H1 (cell line): ENCODE results near the gene SCGB3A1. TPM values are rescaled to one million over a fixed set of nuclear protein-coding genes. Genes with fewer than 3 reads are reported as not detected.

Experiments used
- CTCF ChIA-PET: fragments of 300-600 bp; sonication (Branson Sonifier 250); formaldehyde crosslinking; loops from one replicate; lab custom pipeline; 2021; ENCODE audit not compliant: partially characterized antibody; lab: Charles Lee
- POLR2A ChIA-PET: fragments of 300-600 bp; sonication (Branson Sonifier 250); formaldehyde crosslinking; loops from one replicate; lab custom pipeline; 2021; ENCODE audit warnings: inconsistent platforms; ENCODE audit not compliant: partially characterized antibody; lab: Charles Lee
- DNase-seq, 2 experiments: peaks; one replicate each; pipeline versions ENCODE4 v3.0.0 to v3.0.0-alpha.2; 2010 to 2022; ENCODE audit warnings: low spot score in 2 of 2, low read depth in 1 of 2, mixed read lengths in 1 of 2
- FAIRE-seq: peaks from 2 replicates; lab custom pipeline; 2011; peaks lifted over from hg19 to GRCh38; lab: Jason Lieb, UNC
- H2AFZ ChIP-seq: 2 replicates; pipeline ENCODE4 v1.8.1; 2012; ENCODE audit warnings: low read length, inconsistent platforms
- H2AK5ac ChIP-seq: 2 replicates; pipeline ENCODE4 v1.6.1; 2013; ENCODE audit warnings: low read depth, low read length
- H2BK120ac ChIP-seq: replicated peaks from 2 replicates; pipeline ENCODE3; 2013; ENCODE audit warnings: low read depth, low read length, inconsistent platforms
- H2BK12ac ChIP-seq: 2 replicates; pipeline ENCODE4 v1.6.1; 2013; ENCODE audit warnings: low read depth, low read length
- H2BK15ac ChIP-seq: 2 replicates; pipeline ENCODE4 v1.6.1; 2013; ENCODE audit warnings: low read length
- H2BK20ac ChIP-seq: 2 replicates; pipeline ENCODE4 v1.6.1; 2013; ENCODE audit warnings: low read length
- H2BK5ac ChIP-seq: 2 replicates; pipeline ENCODE4 v1.6.1; 2013; ENCODE audit warnings: low read depth, low read length
- H3K14ac ChIP-seq: 2 replicates; pipeline ENCODE4 v1.6.1; 2013; ENCODE audit warnings: inconsistent platforms; ENCODE audit not compliant: insufficient read length
- H3K18ac ChIP-seq: 2 replicates; pipeline ENCODE4 v1.6.1; 2013; ENCODE audit warnings: low read length; ENCODE audit errors: extremely low read depth
- H3K23ac ChIP-seq: 2 replicates; pipeline ENCODE4 v1.6.1; 2013; ENCODE audit warnings: inconsistent platforms; ENCODE audit not compliant: insufficient read length
- H3K23me2 ChIP-seq: 2 replicates; pipeline ENCODE4 v1.6.1; 2013; ENCODE audit warnings: low read depth, low read length
- H3K27ac ChIP-seq: 2 replicates; pipeline ENCODE4 v1.6.1; 2011; ENCODE audit warnings: low read depth, low read length, inconsistent platforms
- H3K27me3 ChIP-seq, 4 experiments: replicated peaks in 1 of 4; 1 replicate in 1 of 4; 2 replicates in 3 of 4; pipeline versions ENCODE4 v1.6.1 to v1.8.1; 2011 to 2013; ENCODE audit warnings: low read length in 3 of 4, mild to moderate bottlenecking in 3 of 4, inconsistent platforms in 2 of 4, mixed read lengths in 2 of 4, moderate library complexity in 1 of 4; ENCODE audit not compliant: control insufficient read depth in 3 of 4, insufficient read depth in 3 of 4; ENCODE audit errors: extremely low read depth in 1 of 4
- H3K36me3 ChIP-seq, 4 experiments: 2 replicates each; pipeline versions ENCODE4 v1.6.1 to v1.8.1; 2011 to 2013; ENCODE audit warnings: mild to moderate bottlenecking in 4 of 4, low read length in 3 of 4, moderate library complexity in 2 of 4, control low read depth in 1 of 4, inconsistent platforms in 1 of 4; ENCODE audit not compliant: insufficient read depth in 4 of 4, control insufficient read depth in 2 of 4
- H3K4ac ChIP-seq: replicated peaks from 2 replicates; pipeline ENCODE3; 2013; ENCODE audit warnings: low read length, low read depth, mixed read lengths, inconsistent platforms; ENCODE audit not compliant: insufficient read length
- H3K4me1 ChIP-seq, 4 experiments: replicated peaks in 1 of 4; 1 replicate in 1 of 4; 2 replicates in 3 of 4; pipeline versions ENCODE4 v1.6.1 to v1.8.1; 2011 to 2013; ENCODE audit warnings: low read length in 3 of 4, inconsistent platforms in 2 of 4, mixed read lengths in 1 of 4; ENCODE audit not compliant: insufficient read depth in 4 of 4, control insufficient read depth in 3 of 4
- H3K4me2 ChIP-seq, 2 experiments: 2 replicates each; pipeline versions ENCODE4 v1.6.1 to v1.8.1; 2011 to 2013; ENCODE audit warnings: low read depth in 2 of 2, low read length in 2 of 2, control low read depth in 1 of 2, inconsistent platforms in 1 of 2, mild to moderate bottlenecking in 1 of 2; ENCODE audit not compliant: insufficient read depth in 1 of 2
- H3K4me3 ChIP-seq, 4 experiments: fragments of 200-600, 300-600 bp in 1 of 4; sonication (generic), shearing (Covaris generic), sonication (Bioruptor Twin) in 1 of 4; 2 replicates each; pipeline versions ENCODE4 v1.5.1 to v1.8.1; 2011 to 2016; ENCODE audit warnings: low read length in 4 of 4, low read depth in 3 of 4, control low read depth in 2 of 4, inconsistent platforms in 2 of 4, mild to moderate bottlenecking in 2 of 4, mixed read lengths in 1 of 4, moderate library complexity in 1 of 4; ENCODE audit not compliant: insufficient read depth in 2 of 4; ENCODE audit errors: extremely low read depth in 1 of 4
- H3K56ac ChIP-seq: replicated peaks from 2 replicates; pipeline ENCODE3; 2013; ENCODE audit warnings: low read depth, mild to moderate bottlenecking, mixed read lengths, low read length, inconsistent platforms; ENCODE audit not compliant: insufficient read length
- H3K79me1 ChIP-seq: 2 replicates; pipeline ENCODE4 v1.6.1; 2013; ENCODE audit warnings: low read depth, low read length, control low read depth
- H3K79me2 ChIP-seq, 2 experiments: 2 replicates each; pipeline versions ENCODE4 v1.6.1 to v1.8.1; 2012 to 2013; ENCODE audit warnings: low read length in 2 of 2, mild to moderate bottlenecking in 2 of 2, inconsistent platforms in 1 of 2; ENCODE audit not compliant: insufficient read depth in 2 of 2, control insufficient read depth in 1 of 2
- H3K9ac ChIP-seq, 4 experiments: replicated peaks in 1 of 4; 1 replicate in 1 of 4; 2 replicates in 3 of 4; pipeline versions ENCODE4 v1.6.1 to v1.8.1; 2011 to 2013; ENCODE audit warnings: low read depth in 3 of 4, low read length in 3 of 4, control low read depth in 2 of 4, mild to moderate bottlenecking in 2 of 4, moderate library complexity in 2 of 4, inconsistent platforms in 1 of 4; ENCODE audit errors: extremely low read depth in 1 of 4
- H3K9me3 ChIP-seq, 2 experiments: 2 replicates each; pipeline versions ENCODE4 v1.6.1 to v1.8.1; 2012 to 2013; ENCODE audit warnings: mild to moderate bottlenecking in 2 of 2, moderate library complexity in 2 of 2, control low read depth in 1 of 2, inconsistent platforms in 1 of 2, low read depth in 1 of 2, low read length in 1 of 2, mixed read lengths in 1 of 2; ENCODE audit not compliant: insufficient read depth in 2 of 2
- H4K20me1 ChIP-seq, 2 experiments: replicated peaks in 1 of 2; 2 replicates each; pipeline versions ENCODE3 to v1.8.1; 2011 to 2013; ENCODE audit warnings: inconsistent platforms in 2 of 2, low read length in 2 of 2, mild to moderate bottlenecking in 1 of 2; ENCODE audit not compliant: insufficient read depth in 2 of 2, control insufficient read depth in 1 of 2
- H4K5ac ChIP-seq: 2 replicates; pipeline ENCODE4 v1.6.1; 2013; ENCODE audit warnings: low read length, low read depth, mixed read lengths, inconsistent platforms; ENCODE audit not compliant: insufficient read length
- H4K8ac ChIP-seq: 2 replicates; pipeline ENCODE4 v1.8.0; 2013; ENCODE audit warnings: mild to moderate bottlenecking, moderate library complexity, low read length, inconsistent platforms; ENCODE audit not compliant: insufficient read depth; ENCODE audit errors: extremely low read depth
- H4K91ac ChIP-seq: replicated peaks from 2 replicates; pipeline ENCODE3; 2013; ENCODE audit warnings: low read length, mixed read lengths, inconsistent platforms; ENCODE audit not compliant: insufficient read length
- CBX8 ChIP-seq: fragments of 300-800, 300-1000 bp; sonication (generic); IDR thresholded peaks from 2 replicates; pipeline ENCODE4 v1.7.1; 2016; ENCODE audit warnings: low read depth, low read length, borderline replicate concordance
- CEBPB ChIP-seq: IDR thresholded peaks from 2 replicates; pipeline ENCODE4 v1.6.1; 2012; ENCODE audit warnings: low read depth, low read length
- EGR1 ChIP-seq: IDR thresholded peaks from 2 replicates; pipeline ENCODE4 v1.6.1; 2011; ENCODE audit warnings: low read depth, low read length, borderline replicate concordance
- EZH2 ChIP-seq: fragments of 200-600 bp; sonication (generic); IDR thresholded peaks from 2 replicates; pipeline ENCODE4 v1.7.1; 2012; ENCODE audit warnings: low read depth, mild to moderate bottlenecking, moderate library complexity, low read length, inconsistent platforms; ENCODE audit not compliant: severe bottlenecking
- FOSL1 ChIP-seq: IDR thresholded peaks from 2 replicates; pipeline ENCODE4 v1.6.1; 2011; ENCODE audit warnings: mild to moderate bottlenecking, low read depth, low read length, moderate library complexity; ENCODE audit not compliant: insufficient read depth
- MAFK ChIP-seq: IDR thresholded peaks from 2 replicates; pipeline ENCODE4 v1.6.1; 2012; ENCODE audit warnings: low read depth, mild to moderate bottlenecking, improper control_type of control experiment, low read length
- NRF1 ChIP-seq: IDR thresholded peaks from 2 replicates; pipeline ENCODE4 v1.6.1; 2011; ENCODE audit warnings: mild to moderate bottlenecking, low read depth, low read length, improper control_type of control experiment
- POLR2AphosphoS5 ChIP-seq: IDR thresholded peaks from 2 replicates; pipeline ENCODE4 v1.6.1; 2011; ENCODE audit warnings: low read depth, low read length
- RFX5 ChIP-seq: IDR thresholded peaks from 2 replicates; pipeline ENCODE4 v1.6.1; 2011; ENCODE audit warnings: low read depth, low read length, improper control_type of control experiment, borderline replicate concordance
- RNF2 ChIP-seq: fragments of 200-900, 300-1000 bp; sonication (generic); IDR thresholded peaks from 2 replicates; pipeline ENCODE4 v1.7.1; 2016; ENCODE audit warnings: borderline replicate concordance, low read depth, mild to moderate bottlenecking, antibody characterized with exemption, low read length; ENCODE audit not compliant: poor library complexity, severe bottlenecking; ENCODE audit errors: missing control alignments
- SIN3A ChIP-seq, 2 experiments: IDR thresholded peaks in 1 of 2; conservative IDR thresholded peaks in 1 of 2; 2 replicates each; pipeline ENCODE4 v1.6.1; 2011 to 2012; ENCODE audit warnings: low read length in 2 of 2, improper control_type of control experiment in 1 of 2, low read depth in 1 of 2, mild to moderate bottlenecking in 1 of 2
- TAF7 ChIP-seq: optimal IDR thresholded peaks from 2 replicates; pipeline ENCODE3; 2011; ENCODE audit warnings: low read depth, mild to moderate bottlenecking, inconsistent platforms, low read length, moderate library complexity, borderline replicate concordance
- WGBS, 2 experiments: shearing (Covaris generic) in 1 of 2; methylation state at CpG; one replicate each; pipeline versions ENCODE4 v1.1.6 to v1.1.7; 2013 to 2015; ENCODE audit warnings: low lambda C conversion rate in 2 of 2, mixed read lengths in 2 of 2, inconsistent platforms in 1 of 2, low coverage in 1 of 2, missing lambda C conversion rate in 1 of 2; ENCODE audit not compliant: insufficient replicate concordance in 2 of 2, insufficient coverage in 1 of 2, insufficient read length in 1 of 2; ENCODE audit errors: extremely low coverage in 1 of 2, missing lambda C conversion rate in 1 of 2; 5-methylcytosine and 5-hydroxymethylcytosine counted together
- polyA plus RNA-seq, 7 experiments: library from polyadenylated mRNA; depleted of rRNA in 3 of 7; stranded (reverse) in 5 of 7; unstranded in 2 of 7; fragments of >200 nt in 5 of 7; fragments of 200-250 nt in 2 of 7; gene quantifications; 1 replicate in 5 of 7; 2 replicates in 1 of 7; 4 replicates in 1 of 7; pipeline versions ENCODE4 v1.2.1 to v1.2.3, GENCODE V29; 2011 to 2013; ENCODE audit warnings: missing spikeins in 2 of 7, mixed read lengths in 2 of 7
- total RNA-seq: library from RNA; stranded (reverse); fragmentation: NEBNext Ultra II Directional; extraction: Animal tissue kit (Norgen Biotek cat#: 25700); gene quantifications from 2 replicates; pipeline ENCODE4 v1.2.1, GENCODE V29; 2021

SCGB3A1 gene
- total and polyA plus RNA-seq, 2 of the 8 experiments (the other 6 are each of a cell fraction or from before 2014, with no cell fraction given), result 0.20 TPM; not detected in 1

DNA sequence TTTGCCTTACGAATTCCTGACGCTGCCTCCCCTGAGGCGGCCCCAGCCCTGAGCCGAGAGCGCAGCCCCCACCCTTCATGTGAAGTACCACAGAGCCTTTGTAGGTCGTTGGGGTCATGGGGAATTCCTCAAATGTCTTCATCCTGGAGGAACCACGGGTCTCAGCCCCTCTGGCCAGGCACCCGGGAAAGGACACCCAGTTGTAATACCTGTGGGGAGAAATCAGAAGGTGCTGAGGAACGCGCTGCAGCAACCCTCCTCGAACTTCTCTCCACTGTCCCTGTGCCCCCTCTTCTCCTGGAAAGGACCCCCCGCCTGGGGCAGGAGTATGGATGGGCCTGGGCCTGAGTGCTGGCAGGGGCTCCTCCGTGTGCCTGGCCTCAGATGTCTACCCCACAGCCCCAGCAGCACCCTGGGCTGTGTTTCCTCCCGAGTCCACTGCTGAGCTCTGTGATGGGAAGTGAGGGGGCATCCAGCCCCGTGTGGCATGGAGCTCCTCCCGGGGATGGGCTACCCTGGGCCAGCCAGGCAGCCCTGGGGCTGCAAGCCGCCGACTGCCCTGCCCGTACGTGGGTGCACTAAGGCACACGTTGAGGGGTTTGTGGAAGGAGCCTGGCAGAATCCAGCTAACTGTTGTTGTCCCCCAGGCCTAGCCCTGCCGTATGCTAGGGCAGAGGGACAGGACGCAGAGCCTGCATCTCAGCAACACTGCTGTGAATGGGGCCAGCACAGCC lies 18.7 kb upstream of the SCGB3A1 start:
- Histone ChIP-seq H4K5ac (no peak overlapping the region), H3K79me2 (no peaks in the 10 kb centered on the region), H4K20me1 (peaks cover 0 to 1% of the 10 kb centered on the region in 2 experiments), H3K36me3 (no peaks in the 10 kb centered on the region), H3K23ac (no peak overlapping the region), H2BK5ac (no peak overlapping the region), H3K27me3 (no peaks in the 10 kb centered on the region), H2BK20ac (no peak overlapping the region), H3K56ac (no peak overlapping the region), H2AFZ (no peak overlapping the region), H3K4me2 (no peak overlapping the region), H4K8ac (no peak overlapping the region), H2BK12ac (no peak overlapping the region), H3K9me3 (no peaks in the 10 kb centered on the region), H4K91ac (no peak overlapping the region), H3K23me2 (no peaks in the 10 kb centered on the region), H3K18ac (no peak overlapping the region), H3K4me3 (no peak overlapping the region), H3K14ac (no peak overlapping the region), H3K27ac (no peak overlapping the region), H2AK5ac (no peak overlapping the region), H3K9ac (no peak overlapping the region), H2BK15ac (no peak overlapping the region), H2BK120ac (no peak overlapping the region), H3K4me1 (no peaks in the 10 kb centered on the region; a peak in 2 of 7 replicates), H3K4ac (no peak overlapping the region), H3K79me1 (no peaks in the 10 kb centered on the region)
- WGBS, 2 experiments, result 84% methylated on average over 22 of the region's 23 CpGs; no CpG with 5 or more reads in 1 of the 2 experiments
- ChIA-PET POLR2A (interaction anchor here (1.1 kb wide), 1 partner anchor 10 kb away, joined by 3 read pairs; no protein-coding TSS in a partner anchor), CTCF (interaction anchor here (0.8 to 7.4 kb wide), 4 partner anchors 11 to 20 kb away, joined by 3 to 52 read pairs (median 4); no protein-coding TSS in a partner anchor)
- DNase-seq (no peak), FAIRE-seq (no peak)
- no peak for TF ChIP-seq CBX8
- TF ChIP-seq FOSL1, result no peak
- TF ChIP-seq EZH2, result no peak
- TF ChIP-seq POLR2AphosphoS5, result no peak
- TF ChIP-seq RFX5, result no peak
- TF ChIP-seq TAF7, result no peak
- TF ChIP-seq CEBPB, result no peak
- TF ChIP-seq RNF2, result no peak
- no peak for TF ChIP-seq MAFK
- TF ChIP-seq EGR1, result no peak
- no peak for TF ChIP-seq SIN3A (conservative IDR thresholded peaks at IDR 0.05 in 1 of 2, IDR thresholded peaks at IDR 0.05 in 1 of 2; ENCODE audit: low read depth in 1 of 2, low read length in 2 of 2)
- TF ChIP-seq NRF1, result no peak
